IMR-90 (cell line): ENCODE measurements around the gene NEDD4L. TPM values are rescaled to one million over a fixed set of nuclear protein-coding genes. Genes with fewer than 3 reads are reported as not detected.

Source experiments
- ATAC-seq: fragments of 200-7000 bp; cut with Tn5 transposase; 2 replicates; pipeline ENCODE4 v1.9.1; 2020; ENCODE audit warnings: low read depth, mild to moderate bottlenecking, moderate library complexity
- BruUV-seq: library from RNA; stranded (reverse); fragments of 400-500 nt; replicated peaks from 2 replicates; lab custom pipeline; 2021; lab: Mats Ljungman, UMichigan
- CTCF ChIA-PET: fragments of 300-600 bp; formaldehyde crosslinking; extraction: SDS; loops from one replicate; lab custom pipeline; 2021; ENCODE audit warnings: antibody characterized with exemption; lab: Yijun Ruan, JAX
- POLR2A ChIA-PET: fragments of 300-600 bp; sonication (Branson Sonifier 250); formaldehyde crosslinking; loops from one replicate; lab custom pipeline; 2022; ENCODE audit warnings: antibody characterized with exemption; ENCODE audit not compliant: unreplicated experiment; lab: Charles Lee
- DNase-seq: peaks from one replicate; pipeline ENCODE4 v3.0.0; 2013
- H2AFZ ChIP-seq: replicated peaks from 2 replicates; pipeline ENCODE3; 2013; ENCODE audit warnings: low read length, mild to moderate bottlenecking; ENCODE audit not compliant: poor library complexity
- H2AK5ac ChIP-seq: 2 replicates; pipeline ENCODE4 v1.6.1; 2013; ENCODE audit warnings: low read depth, low read length, inconsistent platforms
- H2AK9ac ChIP-seq: replicated peaks from 2 replicates; pipeline ENCODE3; 2013; ENCODE audit warnings: mild to moderate bottlenecking, low read depth, low read length, moderate library complexity; ENCODE audit not compliant: poor library complexity
- H2BK120ac ChIP-seq: 2 replicates; pipeline ENCODE4 v1.6.1; 2013; ENCODE audit warnings: low read depth, low read length, inconsistent platforms
- H2BK15ac ChIP-seq: 3 replicates; pipeline ENCODE4 v1.6.1; 2013; ENCODE audit warnings: low read depth, low read length, inconsistent platforms
- H2BK20ac ChIP-seq: 2 replicates; pipeline ENCODE4 v1.6.1; 2013; ENCODE audit warnings: low read depth, mild to moderate bottlenecking, inconsistent platforms, low read length, moderate library complexity
- H2BK5ac ChIP-seq: 2 replicates; pipeline ENCODE4 v1.6.1; 2013; ENCODE audit warnings: mild to moderate bottlenecking, low read depth, low read length, inconsistent platforms; ENCODE audit not compliant: poor library complexity, severe bottlenecking
- H3K14ac ChIP-seq: replicated peaks from 2 replicates; pipeline ENCODE4 v1.6.1; 2013; ENCODE audit warnings: low read depth, low read length, inconsistent platforms
- H3K18ac ChIP-seq: 2 replicates; pipeline ENCODE4 v1.6.1; 2013; ENCODE audit warnings: low read depth, low read length, control low read depth
- H3K23ac ChIP-seq: 2 replicates; pipeline ENCODE4 v1.6.1; 2013; ENCODE audit warnings: low read depth, low read length, inconsistent platforms
- H3K27ac ChIP-seq: 2 replicates; pipeline ENCODE4 v1.5.1; 2013; ENCODE audit warnings: mild to moderate bottlenecking, control low read depth, low read length; ENCODE audit not compliant: insufficient read depth
- H3K27me3 ChIP-seq: 2 replicates; pipeline ENCODE4 v1.6.1; 2013; ENCODE audit warnings: low read length; ENCODE audit not compliant: control insufficient read depth, insufficient read depth
- H3K36me3 ChIP-seq: 2 replicates; pipeline ENCODE4 v1.6.1; 2013; ENCODE audit warnings: low read length, mixed read lengths; ENCODE audit not compliant: control insufficient read depth, insufficient read depth
- H3K4ac ChIP-seq: 2 replicates; pipeline ENCODE4 v1.6.1; 2013; ENCODE audit warnings: low read depth, low read length, inconsistent platforms
- H3K4me1 ChIP-seq: 2 replicates; pipeline ENCODE4 v1.6.1; 2013; ENCODE audit warnings: low read length, mixed read lengths; ENCODE audit not compliant: control insufficient read depth, insufficient read depth
- H3K4me2 ChIP-seq: 2 replicates; pipeline ENCODE4 v1.6.1; 2013; ENCODE audit warnings: low read depth, mild to moderate bottlenecking, control low read depth, low read length, moderate library complexity
- H3K4me3 ChIP-seq: 2 replicates; pipeline ENCODE4 v1.5.1; 2013; ENCODE audit warnings: low read depth, mild to moderate bottlenecking, control low read depth, low read length, moderate library complexity; ENCODE audit not compliant: insufficient read depth
- H3K56ac ChIP-seq: 2 replicates; pipeline ENCODE4 v1.6.1; 2013; ENCODE audit warnings: low read length, inconsistent platforms; ENCODE audit not compliant: insufficient read depth; ENCODE audit errors: extremely low read depth
- H3K79me1 ChIP-seq, 2 experiments: 2 replicates each; pipeline ENCODE4 v1.6.1; 2013; ENCODE audit warnings: low read length in 2 of 2, inconsistent platforms in 1 of 2, low read depth in 1 of 2
- H3K9ac ChIP-seq: 2 replicates; pipeline ENCODE4 v1.6.1; 2013; ENCODE audit warnings: low read depth, low read length, control low read depth
- H3K9me1 ChIP-seq: 2 replicates; pipeline ENCODE4 v1.6.1; 2013; ENCODE audit warnings: low read length, inconsistent platforms; ENCODE audit not compliant: insufficient read depth
- H3K9me3 ChIP-seq: 2 replicates; pipeline ENCODE4 v1.6.1; 2013; ENCODE audit warnings: low read length; ENCODE audit not compliant: control insufficient read depth, insufficient read depth
- H4K20me1 ChIP-seq: 2 replicates; pipeline ENCODE4 v1.6.1; 2013; ENCODE audit warnings: low read length, inconsistent platforms; ENCODE audit not compliant: insufficient read depth
- H4K5ac ChIP-seq: 2 replicates; pipeline ENCODE4 v1.6.1; 2013; ENCODE audit warnings: mild to moderate bottlenecking, low read depth, low read length, control low read depth
- H4K8ac ChIP-seq, 2 experiments: 2 replicates each; pipeline ENCODE4 v1.6.1; 2013; ENCODE audit warnings: low read depth in 2 of 2, low read length in 2 of 2, control low read depth in 1 of 2, inconsistent platforms in 1 of 2
- H4K91ac ChIP-seq: 2 replicates; pipeline ENCODE4 v1.6.1; 2013; ENCODE audit warnings: low read depth, low read length, inconsistent platforms; ENCODE audit not compliant: insufficient read depth
- CEBPB ChIP-seq: IDR thresholded peaks from 2 replicates; pipeline ENCODE4 v1.6.1; 2012; ENCODE audit warnings: low read depth, low read length, improper control_type of control experiment
- SMC3 ChIP-seq: fragments of 150-350 bp; IDR thresholded peaks from 2 replicates; pipeline ENCODE4 v1.6.1; 2016; ENCODE audit warnings: low read depth, mild to moderate bottlenecking, antibody characterized with exemption, low read length, moderate library complexity
- WGBS, 2 experiments: methylation state at CpG; one replicate each; pipeline versions ENCODE4 v1.1.5 to v1.1.7; 2013; ENCODE audit warnings: missing lambda C conversion rate in 2 of 2; ENCODE audit not compliant: insufficient read length in 1 of 2; ENCODE audit errors: extremely low coverage in 2 of 2; 5-methylcytosine and 5-hydroxymethylcytosine counted together
- dilution Hi-C: fragments of 300-500 bp; cut with HindIII; formaldehyde crosslinking; loops from one replicate; pipeline ENCODE4 v1.14.3; 2018; ENCODE audit warnings: low sequenced_read_pairs; ENCODE audit not compliant: unreplicated experiment
- in situ Hi-C: fragments of 300-500 bp; cut with MboI; formaldehyde crosslinking; loops from 3 replicates; pipeline ENCODE4 v1.14.3; 2019; ENCODE audit warnings: low sequenced_read_pairs, inconsistent platforms, mixed read lengths
- intact Hi-C: fragments of 100-400 bp; cut with micrococcal nuclease; formaldehyde crosslinking; loops from 2 replicates; pipeline ENCODE4 v1.10.0; 2022
- polyA plus RNA-seq, 3 experiments: library from polyadenylated mRNA; depleted of rRNA; stranded (reverse); fragments of >200 nt; gene quantifications; 2 replicates each; pipeline ENCODE4 v1.2.3, GENCODE V29; 2012; ENCODE audit warnings: low replicate concordance in 1 of 3
- total RNA-seq: library from RNA; depleted of rRNA; stranded (reverse); fragments of >200 nt; gene quantifications from 2 replicates; pipeline ENCODE4 v1.2.3, GENCODE V29; 2012

The NEDD4L gene
- total and polyA plus RNA-seq, 2 of the 4 experiments (the other 2 are of a cell fraction) = 10.0 to 10.9 TPM

- peak overlapping the region; percentile 50; the same call in 1 of the 2 replicates for H3K4me2 ChIP-seq
Observed at GRCh38 chr18:58216071-58216481, 172.1 kb downstream of the NEDD4L start.

More at GRCh38 chr18:58216071-58216481, 172.1 kb downstream of the NEDD4L start:
- ATAC-seq (no peak), DNase-seq (no peak)
- Histone ChIP-seq H3K56ac (no peak overlapping the region), H2AK5ac (peak overlapping the region; percentile 62; the same call in 1 of the 2 replicates), H3K4me3 (no peak overlapping the region), H3K9me1 (peaks cover 9% of the 10 kb centered on the region), H3K9ac (no peak overlapping the region), H2AFZ (peak overlapping the region; percentile 35), H3K79me1 (peaks cover 0 to 11% of the 10 kb centered on the region in 2 experiments; a peak in 2 of 4 replicates), H3K27me3 (no peaks in the 10 kb centered on the region), H3K9me3 (no peaks in the 10 kb centered on the region), H2BK120ac (peak overlapping the region; percentile 79; the same call in 1 of the 2 replicates), H3K36me3 (no peaks in the 10 kb centered on the region), H2BK5ac (no peak overlapping the region), H4K5ac (no peak overlapping the region), H3K18ac (peak overlapping the region; percentile 60; the same call in 1 of the 2 replicates), H4K91ac (peak overlapping the region; percentile 26; the same call in 1 of the 2 replicates), H2AK9ac (no peak overlapping the region), H4K8ac (peak overlapping the region in 1 of 2 experiments; percentile 41; a peak in 1 of 4 replicates), H2BK20ac (peak overlapping the region; percentile 75; the same call in 1 of the 2 replicates), H3K23ac (0 out of 2 replicates have a peak overlapping the region, but pooled peaks have one; percentile 7), H3K14ac (no peak overlapping the region), H3K27ac (no peak overlapping the region), H3K4ac (peak overlapping the region; percentile 26), H4K20me1 (no peaks in the 10 kb centered on the region), H3K4me1 (peaks cover 19% of the 10 kb centered on the region), H2BK15ac (peak overlapping the region; percentile 89; the same call in 2 of the 3 replicates)
- dilution Hi-C loops = no loop called here
- WGBS, 2 experiments = 93% methylated on average over 2 of the region's 3 CpGs; no CpG with 5 or more reads in 1 of the 2 experiments
- ChIA-PET POLR2A (no interaction called here), CTCF (no interaction called here)
- TF ChIP-seq CEBPB (peak; percentile 75), SMC3 (no peak)
- BruUV-seq = no TSS peak
- in situ Hi-C loops = no loop called here
- intact Hi-C loops = no loop called here
